GM19395 (cell line): ENCODE data around the gene LY6G6F.
"Not testable (repeated sequence)": the region's sequence is repeated elsewhere in the genome, so short reads cannot be mapped to it uniquely, and the experiment has no call there.

Experiments used
- ATAC-seq: cut with Tn5 transposase; IDR thresholded peaks from one replicate; pipeline ENCODE4 v1.9.1; 2021; ENCODE audit warnings: mild to moderate bottlenecking, moderate library complexity; ENCODE audit not compliant: unreplicated experiment

Gene LY6G6F

GRCh38 chr6:31701666-31702404 is 4.8 kb upstream of the LY6G6F start:
- ATAC-seq = no peak

- ATAC-seq = peak; percentile 8
Measured at GRCh38 chr6:31702405-31702818, 4.3 kb upstream of the LY6G6F start.

GRCh38 chr6:31702819-31703716 is 3.6 kb upstream of the LY6G6F start, which contains the start of gene ABHD16A:
Gene ABHD16A (minus strand): TSS chr6:31703324. CDS start chr6:31703281, 43 bp downstream.
- peak; percentile 87 for ATAC-seq

GRCh38 chr6:31705931-31706330 is 735 bp upstream of the LY6G6F start:
- no peak for ATAC-seq

GRCh38 chr6:31707701-31708100 is 1.0 kb downstream of the LY6G6F start:
- no peak for ATAC-seq

- ATAC-seq = no peak
Measured at GRCh38 chr6:31708224-31708623, 1.6 kb downstream of the LY6G6F start.

- not testable (repeated sequence) for ATAC-seq
Measured at GRCh38 chr6:31709157-31709556, 2.5 kb downstream of the LY6G6F start.

- no peak for ATAC-seq
Measured at GRCh38 chr6:31710523-31711219, 4.0 kb downstream of the LY6G6F start.

- ATAC-seq = no peak
Measured at GRCh38 chr6:31711233-31711632, 4.6 kb downstream of the LY6G6F start.

- ATAC-seq = no peak
Measured at GRCh38 chr6:31712296-31712695, 5.6 kb downstream of the LY6G6F start.

- ATAC-seq = no peak
Measured at GRCh38 chr6:31713465-31713864, 6.8 kb downstream of the LY6G6F start.

- ATAC-seq = no peak
Measured at GRCh38 chr6:31713991-31714684, 7.5 kb downstream of the LY6G6F start.

- no peak for ATAC-seq
Measured at GRCh38 chr6:31715022-31715958, 8.6 kb downstream of the LY6G6F start, which contains the start of gene LY6G6D. Gene LY6G6D (plus strand): TSS chr6:31715348. CDS start chr6:31715356, 8 bp downstream.

GRCh38 chr6:31717499-31718222 is 11.0 kb downstream of the LY6G6F start:
- no peak for ATAC-seq

- ATAC-seq = no peak
Measured at GRCh38 chr6:31718265-31718664, 11.6 kb downstream of the LY6G6F start.

- ATAC-seq = no peak
Measured at GRCh38 chr6:31719001-31719400, 12.3 kb downstream of the LY6G6F start.

- no peak for ATAC-seq
Measured at GRCh38 chr6:31720196-31720770, 13.6 kb downstream of the LY6G6F start.

- ATAC-seq = no peak
Measured at GRCh38 chr6:31721351-31722020, 14.8 kb downstream of the LY6G6F start, which contains the start of gene LY6G6C. Gene LY6G6C (minus strand): TSS chr6:31721746. CDS start chr6:31721679, 67 bp downstream.
